GM12878 (cell line): ENCODE data around the gene PRKACG. TPM values are rescaled to one million over a fixed set of nuclear protein-coding genes. Genes with fewer than 3 reads are reported as not detected.

Experiments used
- ATAC-seq: fragments of 200-7000 bp; cut with Tn5 transposase; 3 replicates; pipeline ENCODE4 v1.9.1; 2020; ENCODE audit warnings: mild to moderate bottlenecking, moderate library complexity
- BruUV-seq: library from RNA; stranded (reverse); fragments of 400-500 nt; replicated peaks from 2 replicates; lab custom pipeline; 2021; lab: Mats Ljungman, UMichigan
- CTCF ChIA-PET: fragments of 300-600 bp; sonication (Branson Sonifier 250); formaldehyde crosslinking; extraction: SDS; loops from one replicate; lab custom pipeline; 2021; ENCODE audit warnings: inconsistent platforms; lab: Yijun Ruan, JAX
- POLR2A ChIA-PET: fragments of 350-600 bp; formaldehyde crosslinking; extraction: SDS; loops from one replicate; lab custom pipeline; 2021; ENCODE audit warnings: inconsistent platforms; lab: Charles Lee
- RAD21 ChIA-PET: fragments of 300-600 bp; sonication (Branson Sonifier 250); formaldehyde crosslinking; loops from one replicate; lab custom pipeline; 2023; ENCODE audit warnings: antibody characterized with exemption; ENCODE audit not compliant: unreplicated experiment; lab: Charles Lee
- SMC1A ChIA-PET: fragments of 300-600 bp; sonication (Branson Sonifier 250); formaldehyde crosslinking; loops from one replicate; lab custom pipeline; 2023; ENCODE audit not compliant: unreplicated experiment, uncharacterized antibody; lab: Charles Lee
- DNase-seq: peaks from one replicate; pipeline ENCODE4 v3.0.0-alpha.2; 2011; ENCODE audit warnings: low read depth, low spot score
- FAIRE-seq: peaks from 3 replicates; lab custom pipeline; 2011; peaks lifted over from hg19 to GRCh38; lab: Jason Lieb, UNC
- H2AFZ ChIP-seq: 2 replicates; pipeline ENCODE4 v1.6.0; 2011; ENCODE audit warnings: low read depth, low read length, control low read depth; ENCODE audit not compliant: control insufficient read depth
- H3K27ac ChIP-seq: 2 replicates; pipeline ENCODE4 v1.5.1; 2011; ENCODE audit warnings: control low read depth; ENCODE audit not compliant: control insufficient read depth, insufficient read depth
- H3K27me3 ChIP-seq, 2 experiments: replicated peaks in 1 of 2; 2 replicates each; pipeline versions ENCODE4 v1.6.0 to v1.6.1; 2011; ENCODE audit warnings: low read length in 1 of 2; ENCODE audit not compliant: control insufficient read depth in 2 of 2, insufficient read depth in 2 of 2
- H3K36me3 ChIP-seq, 2 experiments: 2 replicates each; pipeline ENCODE4 v1.5.1; 2011; ENCODE audit warnings: low read length in 1 of 2; ENCODE audit not compliant: control insufficient read depth in 2 of 2, insufficient read depth in 2 of 2
- H3K4me1 ChIP-seq: 2 replicates; pipeline ENCODE4 v1.6.1; 2011; ENCODE audit warnings: mild to moderate bottlenecking, low read length, moderate library complexity, mixed read lengths; ENCODE audit not compliant: control insufficient read depth, insufficient read depth
- H3K4me2 ChIP-seq: 2 replicates; pipeline ENCODE4 v1.6.0; 2011; ENCODE audit warnings: control low read depth; ENCODE audit not compliant: control insufficient read depth, insufficient read depth
- H3K4me3 ChIP-seq: fragments of 200-600 bp; sonication (generic); 2 replicates; pipeline ENCODE4 v1.5.1; 2016
- H3K79me2 ChIP-seq: 2 replicates; pipeline ENCODE4 v1.6.0; 2011; ENCODE audit warnings: low read length; ENCODE audit not compliant: control insufficient read depth, insufficient read depth
- H3K9ac ChIP-seq: 2 replicates; pipeline ENCODE4 v1.8.0; 2011; ENCODE audit warnings: low read length, control low read depth, mixed read lengths; ENCODE audit not compliant: control insufficient read depth, insufficient read depth
- H3K9me3 ChIP-seq: replicated peaks from 3 replicates; pipeline ENCODE4 v1.5.1; 2011; ENCODE audit warnings: mild to moderate bottlenecking, low read length; ENCODE audit not compliant: control insufficient read depth, insufficient read depth
- H4K20me1 ChIP-seq: 2 replicates; pipeline ENCODE4 v1.6.0; 2011; ENCODE audit not compliant: control insufficient read depth, insufficient read depth
- ATF7 ChIP-seq: fragments of 450-650 bp; IDR thresholded peaks from 2 replicates; pipeline ENCODE4 v1.6.1; 2016; ENCODE audit warnings: low read depth, mild to moderate bottlenecking
- BMI1 ChIP-seq: fragments of 450-650 bp; IDR thresholded peaks from 2 replicates; pipeline ENCODE4 v1.6.1; 2016; ENCODE audit warnings: mild to moderate bottlenecking, moderate library complexity, borderline replicate concordance
- CBX3 ChIP-seq: fragments of 200-600 bp; sonication (generic); IDR thresholded peaks from 2 replicates; pipeline ENCODE4 v1.6.1; 2016; ENCODE audit warnings: low read depth, borderline replicate concordance
- CEBPB ChIP-seq, 2 experiments: fragments of 150-350 bp in 1 of 2; IDR thresholded peaks; 2 replicates each; pipeline ENCODE4 v1.6.1; 2012 to 2014; ENCODE audit warnings: low read depth in 2 of 2, low read length in 2 of 2, borderline replicate concordance in 1 of 2, inconsistent platforms in 1 of 2
- ESRRA ChIP-seq: IDR thresholded peaks from 2 replicates; pipeline ENCODE4 v1.6.1; 2012; ENCODE audit warnings: mild to moderate bottlenecking, low read length, improper control_type of control experiment
- HDAC6 ChIP-seq: fragments of 200-600 bp; sonication (generic); IDR thresholded peaks from one replicate; pipeline ENCODE4 v1.8.0; 2017; ENCODE audit warnings: antibody characterized with exemption; ENCODE audit not compliant: unreplicated experiment
- PML ChIP-seq: IDR thresholded peaks from 2 replicates; pipeline ENCODE4 v1.6.1; 2012; ENCODE audit warnings: low read length, inconsistent platforms
- RBBP5 ChIP-seq: fragments of 200-600 bp; sonication (generic); conservative IDR thresholded peaks from 2 replicates; pipeline ENCODE4 v1.6.1; 2016
- SIX5 ChIP-seq: IDR thresholded peaks from 2 replicates; pipeline ENCODE4 v1.6.1; 2011; ENCODE audit warnings: mild to moderate bottlenecking, low read depth, low read length, moderate library complexity; ENCODE audit not compliant: severe bottlenecking
- SREBF1 ChIP-seq: IDR thresholded peaks from 2 replicates; pipeline ENCODE4 v1.6.1; 2012; ENCODE audit warnings: mild to moderate bottlenecking, low read length
- ZNF384 ChIP-seq: IDR thresholded peaks from 2 replicates; pipeline ENCODE4 v1.6.1; 2012; ENCODE audit warnings: low read depth, mild to moderate bottlenecking, low read length, improper control_type of control experiment, borderline replicate concordance
- WGBS: methylation state at CpG from one replicate; pipeline ENCODE4 v1.1.6; 2016; ENCODE audit warnings: low lambda C conversion rate; ENCODE audit not compliant: insufficient replicate concordance, insufficient coverage; ENCODE audit errors: missing lambda C conversion rate; 5-methylcytosine and 5-hydroxymethylcytosine counted together
- in situ Hi-C: fragments of 300-500 bp; cut with MboI; formaldehyde crosslinking; loops from 9 replicates; pipeline ENCODE4 v1.14.3; 2018; ENCODE audit warnings: mixed read lengths
- intact Hi-C: fragments of 100-400 bp; cut with micrococcal nuclease; formaldehyde crosslinking; loops from one replicate; pipeline ENCODE4 v1.14.2; 2022; ENCODE audit not compliant: unreplicated experiment
- polyA plus RNA-seq, 11 experiments: library from polyadenylated mRNA; depleted of rRNA in 4 of 11; unstranded in 6 of 11; stranded (reverse) in 5 of 11; fragments of >200 nt; fragmentation: Nextera tagmentation in 4 of 11; fragmentation: Illumina TruSeq in 1 of 11; extraction: Ambion mirVana in 4 of 11; extraction: Trizol in 1 of 11; gene quantifications; 1 replicate in 1 of 11; 2 replicates in 10 of 11; pipeline versions ENCODE4 v1.2.1 to v1.2.3, GENCODE V29; 2011 to 2016; ENCODE audit warnings: inconsistent platforms in 2 of 11, missing spikeins in 2 of 11, low read depth in 1 of 11
- total RNA-seq, 4 experiments: library from RNA; depleted of rRNA in 3 of 4; stranded (reverse); fragments of >200 nt in 3 of 4; fragmentation: Illumina TruSeq in 1 of 4; extraction: Trizol in 1 of 4; gene quantifications; 2 replicates each; pipeline versions ENCODE4 v1.2.1 to v1.2.3, GENCODE V29; 2013 to 2021
- TF ChIP-seq, protein P1 (sequence below): IDR thresholded peaks from 2 replicates; pipeline ENCODE4 v1.6.1; 2011; ENCODE audit warnings: borderline replicate concordance, low read depth, mild to moderate bottlenecking, moderate library complexity, low read length; ENCODE audit not compliant: insufficient read depth, poor library complexity, severe bottlenecking
- TF ChIP-seq, protein P2 (sequence below): fragments of 450-650 bp; IDR thresholded peaks from 2 replicates; pipeline ENCODE4 v1.6.1; 2017; ENCODE audit warnings: borderline replicate concordance
- TF ChIP-seq, protein P3 (sequence below): fragments of 450-650 bp; IDR thresholded peaks from 2 replicates; pipeline ENCODE4 v1.6.1; 2016; ENCODE audit warnings: mild to moderate bottlenecking
- TF ChIP-seq, protein P4 (sequence below): fragments of 450-650 bp; IDR thresholded peaks from 2 replicates; pipeline ENCODE4 v1.6.1; 2018; ENCODE audit warnings: borderline replicate concordance, mild to moderate bottlenecking; ENCODE audit not compliant: partially characterized antibody

The PRKACG gene
- total and polyA plus RNA-seq, 10 of the 15 experiments (the other 5 are each of a cell fraction or from before 2014, with no cell fraction given) = not detected

- TF ChIP-seq HDAC6 (no peak), ATF7 (no peak)
- TF ChIP-seq, protein P1, sequence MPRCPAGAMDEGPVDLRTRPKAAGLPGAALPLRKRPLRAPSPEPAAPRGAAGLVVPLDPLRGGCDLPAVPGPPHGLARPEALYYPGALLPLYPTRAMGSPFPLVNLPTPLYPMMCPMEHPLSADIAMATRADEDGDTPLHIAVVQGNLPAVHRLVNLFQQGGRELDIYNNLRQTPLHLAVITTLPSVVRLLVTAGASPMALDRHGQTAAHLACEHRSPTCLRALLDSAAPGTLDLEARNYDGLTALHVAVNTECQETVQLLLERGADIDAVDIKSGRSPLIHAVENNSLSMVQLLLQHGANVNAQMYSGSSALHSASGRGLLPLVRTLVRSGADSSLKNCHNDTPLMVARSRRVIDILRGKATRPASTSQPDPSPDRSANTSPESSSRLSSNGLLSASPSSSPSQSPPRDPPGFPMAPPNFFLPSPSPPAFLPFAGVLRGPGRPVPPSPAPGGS = no peak
Observed at GRCh38 chr9:69004836-69005235, 9.1 kb downstream of the PRKACG start (continued).

- ChIA-PET CTCF (interaction anchor here (1.0 to 1.6 kb wide), 5 partner anchors 10 to 54 kb away, joined by 3 to 5 read pairs (median 3); partner anchors contain the start of gene FXN), POLR2A (no interaction called here), SMC1A (interaction anchor here (0.7 to 1.9 kb wide), 3 partner anchors 19 to 302 kb away, joined by 3 to 5 read pairs (median 3); no protein-coding TSS in a partner anchor), RAD21 (interaction anchor here (2.0 kb wide), 1 partner anchor 52 kb away, joined by 14 read pairs; no protein-coding TSS in a partner anchor)
- Histone ChIP-seq H3K9me3 (no peaks in the 10 kb centered on the region), H3K4me2 (no peak overlapping the region), H3K79me2 (no peaks in the 10 kb centered on the region), H3K27ac (no peak overlapping the region), H3K27me3 (no peaks in the 10 kb centered on the region), H2AFZ (no peak overlapping the region), H3K4me1 (peaks cover 11% of the 10 kb centered on the region), H3K9ac (no peak overlapping the region), H4K20me1 (no peaks in the 10 kb centered on the region), H3K36me3 (no peaks in the 10 kb centered on the region), H3K4me3 (no peak overlapping the region)
- no peak for DNase-seq
- ATAC-seq = no peak
- 85% methylated on average over 7 of the region's 8 CpGs for WGBS
- intact Hi-C loops (no loop called here), in situ Hi-C loops (loop anchor here (5.0 kb wide), 4 partner anchors 156 to 421 kb away; a partner anchor contains a TSS)
- FAIRE-seq = no peak
- TF ChIP-seq SIX5 = no peak
- no peak for TF ChIP-seq CBX3
- TF ChIP-seq, protein P2, sequence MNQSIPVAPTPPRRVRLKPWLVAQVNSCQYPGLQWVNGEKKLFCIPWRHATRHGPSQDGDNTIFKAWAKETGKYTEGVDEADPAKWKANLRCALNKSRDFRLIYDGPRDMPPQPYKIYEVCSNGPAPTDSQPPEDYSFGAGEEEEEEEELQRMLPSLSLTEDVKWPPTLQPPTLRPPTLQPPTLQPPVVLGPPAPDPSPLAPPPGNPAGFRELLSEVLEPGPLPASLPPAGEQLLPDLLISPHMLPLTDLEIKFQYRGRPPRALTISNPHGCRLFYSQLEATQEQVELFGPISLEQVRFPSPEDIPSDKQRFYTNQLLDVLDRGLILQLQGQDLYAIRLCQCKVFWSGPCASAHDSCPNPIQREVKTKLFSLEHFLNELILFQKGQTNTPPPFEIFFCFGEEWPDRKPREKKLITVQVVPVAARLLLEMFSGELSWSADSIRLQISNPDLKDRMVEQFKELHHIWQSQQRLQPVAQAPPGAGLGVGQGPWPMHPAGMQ = no peak
- TF ChIP-seq, protein P3, sequence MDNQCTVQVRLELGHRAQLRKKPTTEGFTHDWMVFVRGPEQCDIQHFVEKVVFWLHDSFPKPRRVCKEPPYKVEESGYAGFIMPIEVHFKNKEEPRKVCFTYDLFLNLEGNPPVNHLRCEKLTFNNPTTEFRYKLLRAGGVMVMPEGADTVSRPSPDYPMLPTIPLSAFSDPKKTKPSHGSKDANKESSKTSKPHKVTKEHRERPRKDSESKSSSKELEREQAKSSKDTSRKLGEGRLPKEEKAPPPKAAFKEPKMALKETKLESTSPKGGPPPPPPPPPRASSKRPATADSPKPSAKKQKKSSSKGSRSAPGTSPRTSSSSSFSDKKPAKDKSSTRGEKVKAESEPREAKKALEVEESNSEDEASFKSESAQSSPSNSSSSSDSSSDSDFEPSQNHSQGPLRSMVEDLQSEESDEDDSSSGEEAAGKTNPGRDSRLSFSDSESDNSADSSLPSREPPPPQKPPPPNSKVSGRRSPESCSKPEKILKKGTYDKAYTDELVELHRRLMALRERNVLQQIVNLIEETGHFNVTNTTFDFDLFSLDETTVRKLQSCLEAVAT = no peak
- TF ChIP-seq SREBF1 = no peak
- TF ChIP-seq ESRRA = no peak
- no peak for TF ChIP-seq ZNF384
- TF ChIP-seq RBBP5 = no peak
- TF ChIP-seq, protein P4, sequence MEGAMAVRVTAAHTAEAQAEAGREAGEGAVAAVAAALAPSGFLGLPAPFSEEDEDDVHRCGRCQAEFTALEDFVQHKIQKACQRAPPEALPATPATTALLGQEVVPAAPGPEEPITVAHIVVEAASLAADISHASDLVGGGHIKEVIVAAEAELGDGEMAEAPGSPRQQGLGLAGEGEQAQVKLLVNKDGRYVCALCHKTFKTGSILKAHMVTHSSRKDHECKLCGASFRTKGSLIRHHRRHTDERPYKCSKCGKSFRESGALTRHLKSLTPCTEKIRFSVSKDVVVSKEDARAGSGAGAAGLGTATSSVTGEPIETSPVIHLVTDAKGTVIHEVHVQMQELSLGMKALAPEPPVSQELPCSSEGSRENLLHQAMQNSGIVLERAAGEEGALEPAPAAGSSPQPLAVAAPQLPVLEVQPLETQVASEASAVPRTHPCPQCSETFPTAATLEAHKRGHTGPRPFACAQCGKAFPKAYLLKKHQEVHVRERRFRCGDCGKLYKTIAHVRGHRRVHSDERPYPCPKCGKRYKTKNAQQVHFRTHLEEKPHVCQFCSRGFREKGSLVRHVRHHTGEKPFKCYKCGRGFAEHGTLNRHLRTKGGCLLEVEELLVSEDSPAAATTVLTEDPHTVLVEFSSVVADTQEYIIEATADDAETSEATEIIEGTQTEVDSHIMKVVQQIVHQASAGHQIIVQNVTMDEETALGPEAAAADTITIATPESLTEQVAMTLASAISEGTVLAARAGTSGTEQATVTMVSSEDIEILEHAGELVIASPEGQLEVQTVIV = no peak
- TF ChIP-seq BMI1 = no peak
- no peak for TF ChIP-seq PML
- TF ChIP-seq CEBPB (IDR thresholded peaks at IDR 0.05; ENCODE audit: borderline replicate concordance in 1 of 2, low read depth in 2 of 2, low read length in 2 of 2) = no peak
- BruUV-seq = no TSS peak
Observed at GRCh38 chr9:69003051-69003450, 10.9 kb downstream of the PRKACG start.
